H9 (cell line): ENCODE measurements around the gene TNPO2. TPM values are rescaled to one million over a fixed set of nuclear protein-coding genes. Genes with fewer than 3 reads are reported as not detected.

Source experiments
- DNase-seq: peaks from one replicate; pipeline ENCODE4 v3.0.0-alpha.2; 2017
- H2AFZ ChIP-seq: one replicate; pipeline ENCODE4 v1.6.1; 2013; ENCODE audit warnings: mild to moderate bottlenecking, low read length, control low read depth, moderate library complexity
- H2AK5ac ChIP-seq: 2 replicates; pipeline ENCODE4 v1.6.1; 2013; ENCODE audit warnings: low read length, control low read depth, mixed read lengths; ENCODE audit not compliant: insufficient read length
- H2BK120ac ChIP-seq: one replicate; pipeline ENCODE4 v1.6.1; 2013; ENCODE audit warnings: low read depth, mild to moderate bottlenecking, low read length, control low read depth, inconsistent platforms; ENCODE audit not compliant: poor library complexity, severe bottlenecking
- H2BK12ac ChIP-seq: 2 replicates; pipeline ENCODE4 v1.6.1; 2013; ENCODE audit warnings: low read length, control low read depth, mixed read lengths, low read depth; ENCODE audit not compliant: insufficient read length
- H2BK15ac ChIP-seq: 2 replicates; pipeline ENCODE4 v1.6.1; 2013; ENCODE audit warnings: low read depth, low read length, control low read depth
- H2BK20ac ChIP-seq: one replicate; pipeline ENCODE4 v1.6.1; 2013; ENCODE audit warnings: low read depth, mild to moderate bottlenecking, low read length, control low read depth, inconsistent platforms; ENCODE audit not compliant: poor library complexity, severe bottlenecking
- H2BK5ac ChIP-seq: 2 replicates; pipeline ENCODE4 v1.6.1; 2013; ENCODE audit warnings: low read length, control low read depth, mixed read lengths; ENCODE audit not compliant: insufficient read length
- H3K14ac ChIP-seq: 2 replicates; pipeline ENCODE4 v1.6.1; 2013; ENCODE audit warnings: low read length, control low read depth; ENCODE audit not compliant: insufficient read depth
- H3K18ac ChIP-seq: 2 replicates; pipeline ENCODE4 v1.6.1; 2013; ENCODE audit warnings: low read depth, mild to moderate bottlenecking, mixed read lengths, low read length, control low read depth; ENCODE audit not compliant: insufficient read length
- H3K23ac ChIP-seq: 2 replicates; pipeline ENCODE4 v1.6.1; 2013; ENCODE audit warnings: low read length, control low read depth, mixed read lengths, low read depth; ENCODE audit not compliant: insufficient read length
- H3K23me2 ChIP-seq: 2 replicates; pipeline ENCODE4 v1.6.1; 2013; ENCODE audit warnings: low read depth, mild to moderate bottlenecking, mixed read lengths, low read length, control low read depth; ENCODE audit not compliant: insufficient read length, poor library complexity, severe bottlenecking
- H3K27ac ChIP-seq: 2 replicates; pipeline ENCODE4 v1.5.1; 2013; ENCODE audit warnings: low read length, control low read depth, mixed read lengths, low read depth; ENCODE audit not compliant: insufficient read length
- H3K27me3 ChIP-seq: 2 replicates; pipeline ENCODE4 v1.6.1; 2013; ENCODE audit warnings: low read length, control low read depth, inconsistent platforms; ENCODE audit not compliant: insufficient read depth
- H3K4ac ChIP-seq: 2 replicates; pipeline ENCODE4 v1.6.1; 2013; ENCODE audit warnings: low read depth, mild to moderate bottlenecking, control low read depth, inconsistent platforms, low read length, moderate library complexity
- H3K4me1 ChIP-seq: 2 replicates; pipeline ENCODE4 v1.6.1; 2013; ENCODE audit warnings: low read length, control low read depth, inconsistent platforms; ENCODE audit not compliant: insufficient read depth
- H3K4me2 ChIP-seq: 2 replicates; pipeline ENCODE4 v1.6.1; 2013; ENCODE audit warnings: low read length, control low read depth, mixed read lengths; ENCODE audit not compliant: insufficient read length, insufficient read depth
- H3K56ac ChIP-seq: 2 replicates; pipeline ENCODE4 v1.6.1; 2013; ENCODE audit warnings: low read depth, mild to moderate bottlenecking, mixed read lengths, low read length, control low read depth; ENCODE audit not compliant: insufficient read length
- H3K79me1 ChIP-seq: 2 replicates; pipeline ENCODE4 v1.6.1; 2013; ENCODE audit warnings: low read depth, mild to moderate bottlenecking, moderate library complexity, low read length, control low read depth, inconsistent platforms; ENCODE audit not compliant: insufficient read depth, poor library complexity, severe bottlenecking
- H3K79me2 ChIP-seq: 2 replicates; pipeline ENCODE4 v1.6.1; 2013; ENCODE audit warnings: low read length, control low read depth, inconsistent platforms; ENCODE audit not compliant: insufficient read depth
- H3K9ac ChIP-seq: 2 replicates; pipeline ENCODE4 v1.6.1; 2013; ENCODE audit warnings: low read length, control low read depth, mixed read lengths; ENCODE audit not compliant: insufficient read length; ENCODE audit errors: extremely low read depth
- H3K9me3 ChIP-seq: one replicate; pipeline ENCODE4 v1.6.1; 2013; ENCODE audit warnings: low read depth, low read length, inconsistent platforms; ENCODE audit not compliant: control insufficient read depth
- H3T11ph ChIP-seq: one replicate; pipeline ENCODE4 v1.6.1; 2013; ENCODE audit warnings: mild to moderate bottlenecking, low read length, control low read depth, inconsistent platforms
- H4K20me1 ChIP-seq: one replicate; pipeline ENCODE4 v1.6.1; 2013; ENCODE audit not compliant: control insufficient read depth, insufficient read length, insufficient read depth
- H4K5ac ChIP-seq: 2 replicates; pipeline ENCODE4 v1.6.1; 2013; ENCODE audit warnings: low read depth, mild to moderate bottlenecking, mixed read lengths, low read length, control low read depth; ENCODE audit not compliant: insufficient read length
- H4K8ac ChIP-seq: replicated peaks from 2 replicates; pipeline ENCODE4 v1.6.1; 2013; ENCODE audit warnings: low read length, control low read depth, mixed read lengths, low read depth; ENCODE audit not compliant: insufficient read length
- H4K91ac ChIP-seq: 2 replicates; pipeline ENCODE4 v1.6.1; 2013; ENCODE audit warnings: low read depth, mild to moderate bottlenecking, moderate library complexity, mixed read lengths, low read length, control low read depth; ENCODE audit not compliant: insufficient read length
- H3K27ac Mint-ChIP-seq, 3 experiments: 2 replicates in 2 of 3; 3 replicates in 1 of 3; pipeline ENCODE4 v1.8.0; 2020 to 2021; ENCODE audit warnings: mixed read lengths in 3 of 3, mild to moderate bottlenecking in 1 of 3, moderate library complexity in 1 of 3
- H3K27me3 Mint-ChIP-seq: 2 replicates; pipeline ENCODE4 v1.8.0; 2021; ENCODE audit warnings: low read depth, mild to moderate bottlenecking, moderate library complexity, mixed read lengths
- H3K36me3 Mint-ChIP-seq, 3 experiments: 2 replicates in 2 of 3; 3 replicates in 1 of 3; pipeline ENCODE4 v1.8.0; 2020 to 2021; ENCODE audit warnings: low read depth in 3 of 3, mixed read lengths in 3 of 3; ENCODE audit not compliant: insufficient read depth in 1 of 3
- H3K4me1 Mint-ChIP-seq, 2 experiments: 2 replicates each; pipeline ENCODE4 v1.8.0; 2020; ENCODE audit warnings: mixed read lengths in 2 of 2
- H3K4me3 Mint-ChIP-seq, 2 experiments: 2 replicates in 1 of 2; 3 replicates in 1 of 2; pipeline ENCODE4 v1.8.0; 2020 to 2021; ENCODE audit warnings: mild to moderate bottlenecking in 2 of 2, mixed read lengths in 2 of 2, moderate library complexity in 1 of 2
- H3K9me3 Mint-ChIP-seq, 2 experiments: 2 replicates in 1 of 2; 3 replicates in 1 of 2; pipeline ENCODE4 v1.8.0; 2020; ENCODE audit warnings: mild to moderate bottlenecking in 2 of 2, mixed read lengths in 2 of 2, moderate library complexity in 1 of 2
- whole genome bisulfite sequencing: extraction: QIAGEN DNeasy Blood & Tissue Kit; methylation state at CpG from one replicate; pipeline ENCODE4 v1.1.7; 2013; ENCODE audit warnings: missing lambda C conversion rate, low lambda C conversion rate, mixed read lengths; ENCODE audit not compliant: insufficient read length; ENCODE audit errors: extremely low coverage; 5-methylcytosine and 5-hydroxymethylcytosine counted together
- total RNA-seq: library from RNA; stranded (reverse); gene quantifications from 2 replicates; pipeline ENCODE4 v1.2.1, GENCODE V29; 2021
- TF ChIP-seq, protein P1 (sequence below): fragments of 200-600 bp; sonication (generic); conservative IDR thresholded peaks from 3 replicates; pipeline ENCODE4 v1.8.0; 2021; ENCODE audit warnings: antibody characterized with exemption, mild to moderate bottlenecking

TNPO2 gene
- total RNA-seq, 1 experiment from 2014 or later = 159 TPM

DNA sequence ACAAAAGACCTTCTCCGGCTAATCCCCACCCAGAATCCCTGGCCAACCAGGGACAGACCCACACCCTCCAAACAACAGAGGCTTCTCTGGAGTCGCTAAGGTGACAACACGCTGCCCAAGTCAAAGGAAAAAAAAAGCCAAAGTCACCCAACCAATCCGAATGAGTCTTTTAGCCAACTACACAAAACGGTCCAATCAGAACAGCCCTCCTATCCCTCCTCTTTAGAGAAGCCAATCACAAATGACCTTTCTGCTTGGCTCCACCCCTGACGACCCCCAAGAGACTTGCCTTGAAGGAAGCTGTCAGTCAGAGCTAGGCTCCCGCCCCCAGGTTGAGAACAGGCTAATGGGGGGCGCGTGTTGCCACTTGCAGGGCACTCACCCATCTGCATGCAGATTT lies 20.7 kb downstream of the TNPO2 start:
- Histone ChIP-seq H2BK15ac (no peak overlapping the region), H3K4me2 (no peak overlapping the region), H4K20me1 (no peaks in the 10 kb centered on the region), H3K27me3 (no peaks in the 10 kb centered on the region), H2BK20ac (no peak overlapping the region), H4K8ac (no peak overlapping the region), H3K9ac (no peak overlapping the region), H3K27ac (no peak overlapping the region), H3K79me2 (no peaks in the 10 kb centered on the region), H3K18ac (no peak overlapping the region), H3K14ac (no peak overlapping the region), H2AK5ac (no peak overlapping the region), H3K56ac (no peak overlapping the region), H3K4ac (no peak overlapping the region), H2BK5ac (no peak overlapping the region), H3K23ac (no peak overlapping the region), H3K4me1 (no peaks in the 10 kb centered on the region), H2BK120ac (no peak overlapping the region), H3K23me2 (no peaks in the 10 kb centered on the region), H3T11ph (no peak overlapping the region), H3K79me1 (no peaks in the 10 kb centered on the region), H2AFZ (no peak overlapping the region), H3K9me3 (no peaks in the 10 kb centered on the region), H2BK12ac (no peak overlapping the region), H4K91ac (no peak overlapping the region), H4K5ac (no peak overlapping the region)
- TF ChIP-seq, protein P1, sequence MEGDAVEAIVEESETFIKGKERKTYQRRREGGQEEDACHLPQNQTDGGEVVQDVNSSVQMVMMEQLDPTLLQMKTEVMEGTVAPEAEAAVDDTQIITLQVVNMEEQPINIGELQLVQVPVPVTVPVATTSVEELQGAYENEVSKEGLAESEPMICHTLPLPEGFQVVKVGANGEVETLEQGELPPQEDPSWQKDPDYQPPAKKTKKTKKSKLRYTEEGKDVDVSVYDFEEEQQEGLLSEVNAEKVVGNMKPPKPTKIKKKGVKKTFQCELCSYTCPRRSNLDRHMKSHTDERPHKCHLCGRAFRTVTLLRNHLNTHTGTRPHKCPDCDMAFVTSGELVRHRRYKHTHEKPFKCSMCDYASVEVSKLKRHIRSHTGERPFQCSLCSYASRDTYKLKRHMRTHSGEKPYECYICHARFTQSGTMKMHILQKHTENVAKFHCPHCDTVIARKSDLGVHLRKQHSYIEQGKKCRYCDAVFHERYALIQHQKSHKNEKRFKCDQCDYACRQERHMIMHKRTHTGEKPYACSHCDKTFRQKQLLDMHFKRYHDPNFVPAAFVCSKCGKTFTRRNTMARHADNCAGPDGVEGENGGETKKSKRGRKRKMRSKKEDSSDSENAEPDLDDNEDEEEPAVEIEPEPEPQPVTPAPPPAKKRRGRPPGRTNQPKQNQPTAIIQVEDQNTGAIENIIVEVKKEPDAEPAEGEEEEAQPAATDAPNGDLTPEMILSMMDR = no peak
- H3K36me3 Mint-ChIP-seq = peaks cover 52 to 87% (median 76%) of the 10 kb centered on the region in 3 experiments
- H3K9me3 Mint-ChIP-seq = no peaks in the 10 kb centered on the region; a peak in 1 of 5 replicates
- H3K27ac Mint-ChIP-seq = peak overlapping the region; percentile 91 to 93 (median 92); a peak in 6 of 7 replicates
- WGBS = no CpG with 5 or more reads among the region's 9 CpGs
- DNase-seq = peak; percentile 95
- H3K4me3 Mint-ChIP-seq = peak overlapping the region in 1 of 2 experiments; percentile 68; a peak in 3 of 5 replicates
- no peaks in the 10 kb centered on the region; the same call in 1 of the 2 replicates for H3K27me3 Mint-ChIP-seq
- H3K4me1 Mint-ChIP-seq = peaks cover 7 to 14% of the 10 kb centered on the region in 2 experiments
